ENCODE results near the gene NUBP1.
"Not testable (repeated sequence)": the region's sequence is repeated elsewhere in the genome, so short reads cannot be mapped to it uniquely, and the experiment has no call there.

The NUBP1 gene

DNA sequence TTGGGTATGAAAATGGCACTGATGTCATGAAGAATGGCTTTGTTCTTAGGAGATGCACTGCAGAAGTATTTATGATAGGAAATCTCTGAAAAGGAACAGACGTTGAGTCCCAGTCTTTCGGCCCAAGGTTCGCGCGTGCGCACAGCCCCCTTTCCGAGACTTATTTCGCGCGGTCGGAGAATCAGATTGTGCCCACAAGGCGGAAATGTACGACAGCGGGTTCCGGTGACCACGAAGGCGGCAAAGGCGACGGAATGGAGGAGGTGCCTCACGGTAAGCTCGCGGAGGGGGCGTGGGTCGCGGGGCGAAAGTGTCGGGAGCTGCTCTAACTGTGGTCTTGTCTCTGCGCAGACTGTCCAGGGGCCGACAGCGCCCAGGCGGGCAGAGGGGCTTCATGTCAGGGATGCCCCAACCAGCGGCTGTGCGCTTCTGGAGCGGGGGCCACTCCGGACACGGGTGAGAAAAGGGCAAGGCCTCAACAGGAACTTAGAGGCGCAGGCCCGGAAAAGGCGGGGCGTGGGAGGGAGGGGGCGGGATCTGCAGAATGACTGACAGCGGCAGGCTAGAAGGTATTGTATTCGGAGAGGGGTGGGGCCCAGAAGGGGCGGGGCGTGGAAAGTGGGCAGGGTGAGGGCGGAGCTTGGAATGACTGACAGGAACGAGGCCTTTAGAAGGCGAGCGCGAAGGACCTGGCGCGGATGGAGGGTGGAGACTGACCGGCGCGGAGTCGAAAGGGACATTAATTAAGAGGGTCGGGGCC is at the start of gene NUBP1:
Gene NUBP1, plus strand, starts transcription at position 233 of the 760 bp plus-strand sequence. Its CDS starts 22 bp downstream, at position 255.
- DNase-seq (ENCODE audit: low read depth): peak; percentile 96

DNA sequence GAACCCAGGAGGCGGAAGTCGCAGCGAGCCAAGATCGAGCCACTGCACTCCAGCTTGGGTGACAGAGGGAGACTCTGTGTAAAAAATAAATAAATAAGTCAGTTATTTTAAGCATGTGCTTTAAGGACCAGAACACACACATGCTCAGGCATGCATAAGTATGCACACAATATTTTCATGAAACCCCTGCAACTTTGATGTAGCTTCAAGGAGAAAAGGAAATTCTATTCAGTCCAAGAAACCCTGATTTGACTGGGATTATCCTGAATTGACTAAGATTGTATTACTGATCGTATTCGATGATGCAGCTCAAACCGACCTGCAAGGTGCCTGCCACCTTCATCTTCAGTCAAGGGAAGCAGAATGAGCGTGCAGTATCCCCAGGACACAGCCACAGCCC is 49.8 kb upstream of the NUBP1 start:
- DNase-seq (ENCODE audit: low read depth): no peak

DNA sequence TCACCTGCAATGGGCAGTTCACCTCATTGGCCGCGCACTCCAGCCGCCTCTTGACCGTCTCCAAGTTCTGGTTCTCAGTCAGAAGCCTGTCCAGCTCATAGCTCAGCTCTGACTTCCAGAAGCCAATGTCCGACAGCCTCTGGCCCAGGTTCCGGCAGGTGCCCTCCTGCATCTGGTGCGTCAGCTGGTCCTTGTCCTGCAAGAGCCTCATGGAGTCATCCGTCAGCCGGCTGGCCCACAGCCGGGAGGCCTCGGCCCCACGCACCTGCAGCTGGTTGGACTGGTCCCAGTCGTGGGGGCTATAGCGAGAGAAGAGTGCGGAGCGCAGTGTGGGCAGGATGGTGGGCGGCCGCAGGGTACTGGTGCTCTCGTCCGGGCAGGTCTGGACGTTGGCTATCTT is 49.3 kb upstream of the NUBP1 start:
- no peak for DNase-seq (ENCODE audit: low read depth)

DNA sequence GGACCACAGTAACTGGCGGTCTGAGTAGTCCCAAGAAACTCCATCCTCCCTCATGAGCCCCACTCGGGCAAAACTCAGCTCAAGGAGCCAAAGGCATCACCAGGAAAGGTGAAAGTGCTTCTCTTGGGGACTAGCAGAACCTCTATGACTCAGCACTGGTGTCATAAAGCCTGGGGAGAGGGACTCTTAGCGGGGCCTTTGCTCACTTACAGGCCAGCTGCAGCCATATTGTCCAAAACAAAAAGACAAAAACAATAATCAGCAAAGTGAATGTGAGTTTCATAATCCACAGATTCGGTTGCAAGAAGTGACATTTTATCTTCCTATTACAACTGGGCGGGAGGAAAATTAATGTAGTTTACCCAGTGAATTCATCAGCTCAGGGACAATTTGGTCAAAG is 48.8 kb upstream of the NUBP1 start, which contains the start of gene TEKT5:
Gene TEKT5, minus strand, starts transcription at position 101 of the 400 bp plus-strand sequence. Its CDS starts 57 bp downstream, at position 44.
- no peak for DNase-seq (ENCODE audit: low read depth)

DNA sequence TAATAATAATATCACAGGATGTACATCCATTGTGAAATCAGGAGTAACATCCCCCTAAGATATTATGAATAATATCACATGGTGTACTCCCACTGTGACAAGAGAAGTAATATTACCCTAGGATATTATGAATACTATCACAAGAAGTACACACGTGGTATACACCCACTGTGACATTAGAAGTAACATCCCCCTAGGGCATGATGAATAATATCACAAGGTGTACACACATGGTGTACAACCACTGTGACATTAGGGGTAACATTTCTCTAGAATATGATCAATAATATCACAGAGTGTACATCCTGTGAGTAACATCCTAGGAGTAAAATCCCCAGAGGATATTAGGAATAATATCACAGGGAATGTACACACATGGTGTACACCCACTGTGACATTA is 43.9 kb upstream of the NUBP1 start:
- DNase-seq (ENCODE audit: low read depth): no peak

DNA sequence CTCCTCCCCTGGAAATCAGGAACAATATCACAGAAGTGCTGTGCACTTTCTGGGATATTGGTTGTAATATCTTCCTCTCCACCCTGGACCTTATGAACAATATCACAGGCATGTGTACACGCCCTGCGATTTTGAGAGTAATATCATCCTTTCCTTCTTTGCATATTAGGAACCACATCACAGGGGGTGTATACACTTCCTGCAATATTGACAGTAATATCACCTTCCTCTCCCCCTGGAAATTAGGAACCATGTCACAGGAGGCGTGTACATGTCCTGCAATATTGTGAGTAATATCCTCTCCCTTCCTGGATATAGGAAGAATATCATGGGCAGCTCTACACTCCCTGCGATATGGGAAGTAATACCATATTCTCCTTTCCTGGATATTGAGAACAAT is 34.7 kb upstream of the NUBP1 start:
- no peak for DNase-seq (ENCODE audit: low read depth)

DNA sequence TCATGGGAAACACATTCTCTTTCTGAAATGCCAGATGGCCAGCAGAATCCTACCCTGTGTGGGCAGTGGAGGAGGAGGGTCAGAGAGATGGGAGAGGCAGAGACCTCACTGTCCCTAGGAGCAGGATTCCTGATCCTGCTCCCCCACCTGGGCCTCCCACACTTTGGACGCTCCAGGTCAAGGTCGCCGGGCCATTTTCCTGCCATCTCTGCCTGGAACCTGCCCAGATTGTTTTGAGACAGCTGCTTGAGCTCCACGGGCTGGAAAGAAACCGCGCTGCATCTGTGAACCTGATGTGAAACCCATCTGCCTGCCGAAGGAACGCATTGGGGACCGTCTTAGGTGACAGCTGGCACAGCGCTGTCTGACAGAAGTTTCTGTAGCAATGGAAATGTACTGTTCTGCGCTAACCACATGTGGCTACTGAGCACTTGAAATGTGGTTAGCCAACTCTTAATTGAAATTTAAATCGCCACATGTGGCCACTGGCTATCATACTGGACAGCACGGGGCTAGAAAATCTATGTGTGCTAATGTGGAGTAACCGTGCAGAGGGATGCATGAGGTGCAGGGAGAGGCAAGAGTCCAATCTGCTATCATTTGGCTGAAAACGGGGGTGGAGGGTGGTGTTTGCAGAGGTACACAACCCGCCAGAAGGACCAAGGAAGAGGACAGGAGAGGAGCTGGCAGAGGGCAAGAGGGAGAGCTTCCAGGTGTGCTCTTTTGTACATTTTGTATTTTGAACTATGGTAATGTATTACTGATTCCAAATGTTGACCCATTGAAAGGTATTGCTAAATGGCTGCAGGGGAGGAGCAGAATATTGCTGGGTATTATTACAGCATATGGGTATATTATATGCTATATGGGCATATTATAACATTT is 15.4 kb upstream of the NUBP1 start:
- no peak for DNase-seq (ENCODE audit: low read depth)

DNA sequence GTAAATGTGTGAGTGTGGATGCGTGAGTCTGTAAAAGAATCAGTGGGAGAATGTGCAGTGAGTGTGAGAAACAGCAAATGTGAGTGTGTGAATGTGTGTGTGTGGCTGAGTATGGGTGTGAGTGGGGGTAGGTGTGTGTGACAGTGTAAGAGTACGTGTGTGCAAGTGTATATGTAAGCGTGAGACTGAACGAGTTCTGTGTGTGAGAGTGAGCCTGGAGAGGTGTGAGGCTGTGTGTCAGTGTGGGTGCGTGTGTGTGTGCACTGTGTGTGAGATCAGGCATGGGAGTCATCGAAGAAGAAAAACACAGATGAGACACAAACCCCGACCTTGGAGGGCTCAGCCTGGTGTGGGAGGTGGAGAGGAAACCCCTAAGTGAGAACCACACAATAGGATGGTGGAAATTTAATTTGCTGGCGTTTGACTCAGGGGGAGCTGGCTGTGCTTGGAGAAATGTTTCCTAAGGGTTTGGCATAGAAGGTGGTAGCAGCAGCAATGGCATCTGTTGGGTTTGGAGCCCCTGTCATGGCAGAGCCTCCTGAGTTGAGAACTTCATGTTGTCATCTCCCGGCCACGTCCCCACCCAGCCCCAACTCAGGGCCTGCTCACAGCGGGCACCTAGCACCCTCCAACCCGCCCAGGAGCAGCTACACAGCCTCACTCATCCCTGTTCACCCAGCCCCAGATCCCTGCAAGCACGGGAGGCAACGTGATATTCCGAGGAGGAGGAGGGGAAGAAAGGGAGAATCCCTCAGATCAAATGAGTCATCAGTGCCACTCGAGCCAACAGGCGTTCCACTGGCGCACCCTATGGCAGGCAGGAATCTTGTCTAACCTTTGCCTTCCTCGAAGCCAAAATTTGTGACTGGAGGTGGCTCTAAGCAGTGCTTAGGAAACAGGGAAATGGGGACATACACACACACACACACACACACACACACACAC is 14.3 kb upstream of the NUBP1 start:
- no peak for DNase-seq (ENCODE audit: low read depth)

DNA sequence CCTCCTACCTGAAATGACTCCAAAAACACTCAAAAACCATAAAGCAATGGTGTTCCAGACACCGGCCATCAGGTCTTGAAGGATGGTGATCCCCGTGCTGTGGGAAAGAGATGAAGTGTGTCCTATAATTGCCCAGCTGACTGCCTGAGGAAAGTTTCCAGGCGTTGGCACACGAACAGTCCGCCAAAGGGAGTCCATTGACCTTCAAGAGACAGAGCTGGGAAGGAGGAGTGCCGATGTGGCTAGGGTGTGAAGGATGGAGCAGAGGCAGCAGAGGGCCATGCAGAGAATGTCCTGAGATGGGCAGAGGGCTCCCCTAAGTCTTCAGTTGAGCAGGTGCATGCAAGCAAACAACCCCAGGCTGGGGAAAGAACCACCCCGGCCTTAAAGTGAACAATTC is 11.9 kb upstream of the NUBP1 start:
- DNase-seq (ENCODE audit: low read depth): no peak

DNA sequence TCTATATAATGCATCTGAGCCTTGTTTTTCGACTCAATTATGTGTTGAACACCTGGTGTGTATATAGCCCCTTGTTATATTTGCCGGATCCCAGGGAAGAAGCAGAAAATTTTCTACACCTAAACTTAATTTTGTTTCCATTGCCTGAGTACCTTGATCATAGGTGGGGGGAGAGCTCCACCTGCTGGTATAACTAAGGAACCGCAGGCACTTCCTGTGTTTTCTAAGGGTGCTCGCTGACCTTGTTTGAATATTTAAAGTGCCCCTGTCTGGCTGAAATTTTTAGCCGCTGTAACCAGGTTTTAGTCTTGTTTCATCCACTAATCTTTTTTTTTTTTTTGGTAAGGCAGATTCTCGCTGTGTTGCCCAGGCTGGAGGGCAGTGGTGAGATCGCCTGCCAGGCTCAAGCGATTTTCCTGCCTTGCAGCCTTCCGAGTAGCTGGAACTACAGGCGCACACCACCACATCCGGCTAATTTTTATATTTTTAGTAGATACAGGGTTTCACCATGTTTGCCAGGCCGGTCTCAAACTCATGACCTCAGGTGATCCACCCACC is 6.5 kb upstream of the NUBP1 start:
- DNase-seq (ENCODE audit: low read depth): no peak

DNA sequence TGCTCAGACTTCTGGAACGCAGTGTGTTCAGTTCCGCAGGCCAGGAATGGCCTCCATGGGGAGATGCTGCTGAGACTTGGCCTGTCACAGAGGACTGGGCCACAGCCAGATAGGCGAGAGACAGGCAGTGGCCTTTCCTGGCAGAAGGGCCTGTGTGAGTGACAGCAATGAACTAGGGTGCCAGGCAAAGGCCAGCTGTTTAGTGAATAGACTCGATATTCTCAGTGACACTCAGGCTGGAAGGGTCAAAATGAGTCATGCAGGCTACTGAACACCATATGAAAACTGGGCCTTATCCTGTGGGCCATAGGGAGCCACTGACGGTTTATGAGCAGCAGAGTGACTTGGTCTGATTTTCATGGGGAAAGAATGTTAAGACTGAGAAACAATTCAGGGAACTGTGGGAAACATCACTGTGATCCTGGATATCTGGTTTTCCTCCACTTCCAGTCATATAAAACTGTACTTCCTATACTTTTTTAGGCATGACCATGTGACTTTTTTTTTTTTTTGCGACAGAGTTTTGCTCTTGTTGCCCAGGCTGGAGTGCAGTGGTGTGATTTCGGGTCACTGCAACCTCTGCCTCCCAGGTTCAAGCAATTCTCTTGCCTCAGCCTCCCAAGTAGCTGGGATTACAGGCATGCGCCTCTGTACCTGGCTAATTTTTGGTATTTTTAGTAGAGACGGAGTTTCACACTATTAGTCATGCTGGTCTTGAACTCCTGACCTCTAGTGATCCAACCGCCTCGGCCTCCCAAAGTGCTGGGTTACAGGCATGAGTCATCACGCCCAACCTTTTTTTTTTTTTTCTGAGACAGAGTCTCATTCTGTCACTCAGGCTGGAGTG is 5.2 kb upstream of the NUBP1 start:
- no peak for DNase-seq (ENCODE audit: low read depth)

DNA sequence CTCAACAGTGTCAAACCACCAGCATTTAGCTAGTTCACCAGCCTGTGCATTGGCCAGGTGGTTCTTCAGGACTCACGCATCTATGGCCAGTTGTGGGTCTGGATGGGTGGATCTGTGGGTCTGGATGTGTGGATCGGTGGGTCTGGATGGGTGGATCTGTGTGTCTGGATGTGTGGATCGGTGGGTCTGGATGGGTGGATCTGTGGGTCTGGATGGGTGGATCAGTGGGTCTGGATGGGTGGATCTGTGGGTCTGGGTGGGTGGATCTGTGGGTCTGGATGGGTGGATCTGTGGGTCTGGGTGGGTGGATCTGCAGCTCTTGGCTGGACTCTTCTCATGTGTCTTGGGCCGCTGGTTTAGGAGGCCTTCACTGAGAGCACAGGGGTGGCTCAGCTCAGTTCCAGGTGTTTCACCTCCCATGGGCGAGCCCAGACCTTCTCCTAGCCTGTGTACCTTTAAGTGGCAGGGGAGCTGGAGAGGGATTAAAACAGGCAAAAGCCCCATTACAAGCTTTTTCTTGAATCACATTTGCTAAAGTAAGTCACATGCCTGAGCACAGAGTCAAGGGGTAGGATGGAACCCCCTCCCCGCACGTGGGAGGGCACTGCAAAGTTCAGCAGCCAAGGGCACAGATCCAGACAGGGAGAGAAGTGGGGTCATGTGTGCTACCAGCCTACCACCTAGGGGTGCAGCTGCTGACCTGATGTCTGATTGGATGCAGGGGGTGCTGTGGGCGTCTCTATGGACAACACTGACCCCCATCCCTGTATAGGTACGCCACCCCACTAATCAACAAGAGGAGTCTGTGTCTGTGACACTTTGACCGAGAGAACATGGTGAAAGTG is 3.4 kb upstream of the NUBP1 start:
- no peak for DNase-seq (ENCODE audit: low read depth)

DNA sequence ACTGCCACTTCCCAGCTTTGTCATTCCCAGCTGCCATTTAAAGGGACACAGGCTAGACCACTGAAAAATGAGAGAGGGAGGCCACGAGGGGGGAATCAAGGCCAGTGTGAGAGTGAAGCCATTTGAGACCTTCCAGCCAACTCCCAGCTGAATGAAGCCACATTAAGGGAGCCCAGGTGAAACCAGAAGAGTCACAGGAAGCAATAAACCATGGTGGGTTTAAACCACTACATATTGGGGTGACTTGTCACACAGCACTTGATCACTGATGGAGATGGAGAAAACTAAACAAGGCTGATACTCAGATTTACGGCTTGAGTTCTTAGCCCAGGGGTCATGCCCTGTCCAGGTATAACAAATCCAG is 2.8 kb upstream of the NUBP1 start:
- DNase-seq (ENCODE audit: low read depth): no peak

DNA sequence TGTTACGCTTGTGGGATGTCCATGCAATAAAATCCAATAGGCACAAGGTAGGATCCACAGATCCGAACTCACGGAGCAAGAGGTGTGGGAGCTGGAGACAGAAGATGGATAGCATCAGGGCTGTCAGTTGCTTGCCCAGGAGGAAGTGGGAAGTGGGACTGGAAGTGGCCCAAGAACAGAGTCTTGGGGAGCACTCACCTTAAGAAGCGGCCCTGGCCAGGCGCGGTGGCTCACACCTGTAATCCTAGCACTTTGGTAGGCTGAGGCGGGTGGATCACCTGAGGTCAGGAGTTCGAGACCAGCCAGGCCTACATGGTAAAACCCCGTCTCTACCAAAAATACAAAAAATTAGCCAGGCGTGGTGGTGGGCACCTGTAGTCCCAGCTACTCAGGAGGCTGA is 2.4 kb upstream of the NUBP1 start:
- DNase-seq (ENCODE audit: low read depth): not testable (repeated sequence)

DNA sequence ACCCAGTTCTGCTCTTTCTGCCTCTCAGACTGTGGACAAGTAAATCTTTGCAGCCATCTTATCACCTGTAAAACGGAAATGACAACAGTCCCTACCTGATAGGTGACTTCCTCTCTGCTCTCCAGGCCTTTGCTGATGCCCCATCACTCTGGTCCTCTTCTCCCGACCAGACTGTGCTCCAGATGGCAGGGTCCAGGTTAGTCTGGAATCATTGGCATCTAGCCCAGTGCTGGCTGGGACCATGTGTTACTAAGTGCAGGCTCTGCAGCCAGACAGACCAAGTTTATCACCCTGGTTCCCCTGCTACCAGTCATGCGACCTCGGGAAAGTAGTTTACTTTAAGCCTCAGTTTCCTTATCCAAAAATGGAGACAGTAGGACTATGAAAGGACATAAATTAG is 1.8 kb upstream of the NUBP1 start:
- DNase-seq (ENCODE audit: low read depth): no peak

DNA sequence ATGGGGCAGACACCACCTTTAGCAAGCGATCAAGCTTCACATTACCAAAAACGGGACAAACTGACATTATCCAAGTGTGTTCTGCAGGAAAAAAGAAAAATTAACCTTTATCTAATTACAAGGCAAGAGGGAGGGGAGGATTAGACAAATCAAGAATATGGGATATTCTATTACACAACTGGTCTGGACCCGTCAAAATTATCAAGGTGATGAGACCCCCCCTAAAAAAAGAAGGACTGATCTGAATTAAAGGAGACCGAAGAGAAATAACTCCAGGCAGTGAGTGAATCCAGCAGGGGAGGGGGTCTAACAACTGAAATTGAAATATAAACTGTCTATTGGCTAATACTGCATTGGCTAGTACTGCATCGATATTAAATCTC is 424 bp upstream of the NUBP1 start:
- DNase-seq (ENCODE audit: low read depth): no peak

DNA sequence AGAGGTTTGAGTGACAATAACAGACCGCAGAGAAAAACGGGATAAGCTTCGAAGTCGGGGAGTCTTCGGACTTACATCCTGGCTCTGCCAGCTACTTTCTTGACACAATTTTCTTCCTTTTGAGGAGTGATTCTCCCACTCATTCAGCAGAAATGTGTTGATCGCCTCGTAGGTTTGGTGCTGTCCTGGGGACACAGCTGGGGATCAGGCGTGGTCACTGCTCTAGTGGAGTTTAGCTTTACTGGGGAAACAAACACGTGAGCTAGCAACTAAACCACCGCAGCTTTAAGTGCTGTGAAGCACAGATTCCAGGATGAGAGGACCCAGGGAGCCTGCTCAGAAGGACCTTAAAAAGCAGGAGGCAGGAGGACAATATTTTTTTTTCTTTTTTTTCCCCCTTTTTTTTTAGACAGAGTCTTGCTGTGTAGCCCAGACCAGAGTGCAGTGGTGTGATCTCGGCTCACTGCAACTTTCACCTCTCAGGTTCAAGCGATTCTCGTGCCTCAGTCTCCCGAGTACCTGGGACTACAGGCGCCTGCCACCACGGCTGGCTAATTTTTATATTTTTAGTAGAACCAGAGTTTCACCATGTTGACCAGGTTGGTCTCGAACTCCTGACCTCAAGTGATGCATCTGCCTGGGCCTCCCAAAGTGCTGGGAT is 858 bp downstream of the NUBP1 start:
- peak; percentile 47 for DNase-seq (ENCODE audit: low read depth)

DNA sequence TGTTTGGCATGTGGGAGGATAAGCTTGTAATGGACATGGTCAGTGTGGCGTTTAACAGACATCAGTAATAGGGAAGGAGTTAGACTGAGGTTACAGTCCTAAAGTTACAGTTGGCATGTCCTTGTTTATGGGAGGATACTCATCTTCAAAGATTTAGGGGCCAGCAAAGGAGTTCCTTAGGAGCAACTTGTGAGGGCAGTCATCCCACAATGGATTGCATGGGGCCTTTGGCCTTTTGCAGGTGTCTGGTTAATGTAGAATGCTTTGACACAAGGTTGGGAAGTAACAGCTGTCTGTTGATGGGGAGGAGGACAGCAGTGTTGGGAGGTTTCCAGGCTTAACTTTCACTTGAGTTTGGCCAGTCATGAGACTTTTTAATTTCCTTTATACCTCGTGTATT is 2.2 kb downstream of the NUBP1 start:
- DNase-seq (ENCODE audit: low read depth): no peak

DNA sequence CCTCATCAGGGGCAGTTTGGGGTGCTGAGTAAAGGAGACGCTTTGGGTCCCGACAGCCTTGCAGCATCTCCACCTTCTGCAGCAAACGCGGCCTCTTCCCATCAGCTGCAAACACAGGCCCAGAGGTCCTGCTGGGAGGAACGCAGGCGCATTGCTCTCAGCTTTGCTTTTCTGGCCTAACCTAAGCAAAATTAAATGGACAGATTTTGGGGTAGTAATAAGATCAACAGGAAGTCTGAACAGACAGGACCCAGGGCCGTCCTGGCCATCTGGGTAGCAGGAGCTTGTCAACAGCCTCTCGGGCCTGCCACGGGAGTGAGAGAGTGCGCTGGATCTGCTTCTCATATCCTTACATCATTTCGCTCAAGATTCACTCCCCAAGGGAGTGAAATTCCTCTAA is 7.2 kb downstream of the NUBP1 start:
- no peak for DNase-seq (ENCODE audit: low read depth)
